GM23248 (cell line): ENCODE data around the gene TDRD7.
"Not testable (repeated sequence)": the region's sequence is repeated elsewhere in the genome, so short reads cannot be mapped to it uniquely, and the experiment has no call there.

Source experiments
- EZH2 ChIP-seq: fragments of 200-600 bp; sonication (generic); IDR thresholded peaks from 2 replicates; pipeline ENCODE4 v1.6.1; 2018; ENCODE audit warnings: antibody characterized with exemption, mild to moderate bottlenecking; ENCODE audit not compliant: insufficient read depth, poor library complexity, severe bottlenecking
- EZH2phosphoT487 ChIP-seq: fragments of 200-600 bp; sonication (generic); IDR thresholded peaks from 2 replicates; pipeline ENCODE4 v1.6.1; 2018; ENCODE audit warnings: antibody characterized with exemption, moderate library complexity, mild to moderate bottlenecking, low read depth; ENCODE audit not compliant: insufficient read depth

DNA sequence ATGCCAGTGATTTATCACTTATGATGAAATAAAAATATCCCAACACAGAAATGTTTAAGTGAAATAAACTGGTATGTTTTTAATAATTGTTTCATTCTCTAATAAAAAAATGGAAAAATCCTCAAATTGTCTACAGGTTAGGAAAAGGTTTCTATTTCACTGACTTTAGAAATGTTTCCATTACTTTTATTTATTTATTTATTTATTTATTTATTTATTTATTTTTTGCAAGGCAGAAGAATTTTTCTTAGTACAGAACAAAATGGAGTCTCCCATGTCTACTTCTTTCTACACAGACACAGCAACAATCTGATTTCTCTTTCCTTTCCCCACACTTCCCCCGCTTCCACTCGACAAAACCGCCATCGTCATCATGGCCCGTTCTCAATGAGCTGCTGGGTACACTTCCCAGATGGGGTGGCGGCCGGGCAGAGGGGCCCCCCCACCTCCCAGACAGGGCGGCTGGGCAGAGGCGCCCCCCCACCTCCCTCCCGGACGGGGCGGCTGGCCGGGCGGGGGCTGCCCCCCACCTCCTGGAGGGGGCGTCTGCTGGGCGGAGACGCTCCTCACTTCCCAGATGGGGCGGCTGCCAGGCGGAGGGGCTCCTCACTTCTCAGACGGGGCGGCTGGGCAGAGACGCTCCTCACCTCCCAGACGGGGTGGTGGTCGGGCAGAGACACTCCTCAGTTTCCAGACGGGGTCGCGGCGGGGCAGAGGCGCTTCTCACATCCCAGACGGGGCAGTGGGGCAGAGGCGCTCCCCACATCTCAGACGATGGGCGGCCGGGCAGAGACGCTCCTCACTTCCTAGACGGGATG, 85.9 kb downstream of the TDRD7 start:
- not testable (repeated sequence) for TF ChIP-seq EZH2, EZH2phosphoT487
